HepG2 (cell line): Measurements from ENCODE around the gene ACAT2. TPM values are rescaled to one million over a fixed set of nuclear protein-coding genes. Genes with fewer than 3 reads are reported as not detected.

Experiments used
- CREBL2 ChIP-seq: sonication (generic); formaldehyde crosslinking; IDR thresholded peaks from 2 replicates; pipeline ENCODE4 v1.8.1; 2023; ENCODE audit warnings: missing genetic modification reagents, mild to moderate bottlenecking, borderline replicate concordance
- E2F2 ChIP-seq: sonication (generic); formaldehyde crosslinking; IDR thresholded peaks from 2 replicates; pipeline ENCODE4 v1.4.0; 2020; ENCODE audit warnings: missing genetic modification reagents, borderline replicate concordance
- ELF1 ChIP-seq: sonication (generic); formaldehyde crosslinking; IDR thresholded peaks from 2 replicates; pipeline ENCODE4 v1.4.0; 2020; ENCODE audit warnings: missing genetic modification reagents
- LCORL ChIP-seq, 2 experiments: fragments of 450-650 bp in 1 of 2; sonication (generic) in 1 of 2; formaldehyde crosslinking in 1 of 2; IDR thresholded peaks; 2 replicates each; pipeline versions ENCODE4 v1.5.0 to v1.6.1; 2017 to 2020; ENCODE audit warnings: antibody characterized with exemption in 1 of 2, missing genetic modification reagents in 1 of 2
- POGZ ChIP-seq: sonication (generic); formaldehyde crosslinking; IDR thresholded peaks from 2 replicates; pipeline ENCODE4 v1.4.0; 2020; ENCODE audit warnings: mild to moderate bottlenecking, missing genetic modification reagents
- RAD51 ChIP-seq: fragments of 450-650 bp; IDR thresholded peaks from 2 replicates; pipeline ENCODE4 v1.6.1; 2016; ENCODE audit warnings: borderline replicate concordance
- SALL2 ChIP-seq: sonication (generic); formaldehyde crosslinking; IDR thresholded peaks from 2 replicates; pipeline ENCODE4 v1.8.1; 2023; ENCODE audit warnings: mild to moderate bottlenecking, missing genetic modification reagents, inconsistent platforms
- SP4 ChIP-seq: sonication (generic); formaldehyde crosslinking; IDR thresholded peaks from 2 replicates; pipeline ENCODE4 v1.8.1; 2023; ENCODE audit warnings: mild to moderate bottlenecking, missing genetic modification reagents
- SSRP1 ChIP-seq: IDR thresholded peaks from 2 replicates; pipeline ENCODE4 v1.6.1; 2016; ENCODE audit warnings: control low read depth
- SYNCRIP ChIP-seq: fragments of 200-400 bp; formaldehyde crosslinking; IDR thresholded peaks from 2 replicates; pipeline ENCODE4 v1.6.1; 2018; ENCODE audit warnings: mild to moderate bottlenecking, low read depth, low read length; ENCODE audit not compliant: insufficient read depth
- ZBTB8A ChIP-seq: sonication (generic); formaldehyde crosslinking; IDR thresholded peaks from 2 replicates; pipeline ENCODE4 v1.4.0; 2020; ENCODE audit warnings: mild to moderate bottlenecking, low read depth, missing genetic modification reagents, borderline replicate concordance
- ZNF20 ChIP-seq: sonication (generic); formaldehyde crosslinking; IDR thresholded peaks from 2 replicates; pipeline ENCODE4 v1.4.0; 2020; ENCODE audit warnings: mild to moderate bottlenecking, moderate library complexity, missing genetic modification reagents
- ZNF264 ChIP-seq: sonication (generic); formaldehyde crosslinking; IDR thresholded peaks from 2 replicates; pipeline ENCODE4 v1.4.0; 2020; ENCODE audit warnings: missing genetic modification reagents
- ZNF318 ChIP-seq: sonication (generic); formaldehyde crosslinking; IDR thresholded peaks from 2 replicates; pipeline ENCODE4 v1.4.0; 2020; ENCODE audit warnings: mild to moderate bottlenecking, missing genetic modification reagents
- ZNF460 ChIP-seq: sonication (generic); formaldehyde crosslinking; IDR thresholded peaks from 2 replicates; pipeline ENCODE4 v1.5.1; 2020; ENCODE audit warnings: missing genetic modification reagents, mild to moderate bottlenecking, borderline replicate concordance
- ZNF598 ChIP-seq: sonication (generic); formaldehyde crosslinking; IDR thresholded peaks from 2 replicates; pipeline ENCODE4 v1.5.1; 2020; ENCODE audit warnings: mild to moderate bottlenecking, missing genetic modification reagents, borderline replicate concordance
- ZNF713 ChIP-seq: sonication (generic); formaldehyde crosslinking; IDR thresholded peaks from 2 replicates; pipeline ENCODE4 v1.4.0; 2020; ENCODE audit warnings: mild to moderate bottlenecking, missing genetic modification reagents
- polyA plus RNA-seq, 8 experiments: library from polyadenylated mRNA; depleted of rRNA in 3 of 8; stranded (reverse) in 7 of 8; unstranded in 1 of 8; fragments of >200 nt; fragmentation: Illumina TruSeq in 4 of 8; extraction: Trizol in 4 of 8; gene quantifications; 2 replicates each; pipeline versions ENCODE4 v1.2.1 to v1.2.3, GENCODE V29; 2011 to 2016; ENCODE audit warnings: low read depth in 4 of 8, missing spikeins in 1 of 8, mixed read lengths in 1 of 8; ENCODE audit not compliant: insufficient read depth in 1 of 8
- total RNA-seq, 5 experiments: library from RNA; depleted of rRNA; stranded (reverse); fragments of >200 nt; fragmentation: Illumina TruSeq; extraction: Trizol; gene quantifications; 2 replicates each; pipeline ENCODE4 v1.2.3, GENCODE V29; 2016; ENCODE audit warnings: low read depth in 1 of 5
- TF ChIP-seq, protein P1 (sequence below), 2 experiments: fragments of 450-650 bp in 1 of 2; sonication (generic) in 1 of 2; formaldehyde crosslinking; IDR thresholded peaks; 2 replicates each; pipeline versions ENCODE4 v1.5.0 to v1.8.0; 2020 to 2022; ENCODE audit warnings: mild to moderate bottlenecking in 1 of 2, missing genetic modification reagents in 1 of 2

ACAT2 gene
- total and polyA plus RNA-seq, 2 of the 13 experiments (the other 11 are each of a cell fraction or from before 2014, with no cell fraction given) = 121 to 534 TPM

DNA sequence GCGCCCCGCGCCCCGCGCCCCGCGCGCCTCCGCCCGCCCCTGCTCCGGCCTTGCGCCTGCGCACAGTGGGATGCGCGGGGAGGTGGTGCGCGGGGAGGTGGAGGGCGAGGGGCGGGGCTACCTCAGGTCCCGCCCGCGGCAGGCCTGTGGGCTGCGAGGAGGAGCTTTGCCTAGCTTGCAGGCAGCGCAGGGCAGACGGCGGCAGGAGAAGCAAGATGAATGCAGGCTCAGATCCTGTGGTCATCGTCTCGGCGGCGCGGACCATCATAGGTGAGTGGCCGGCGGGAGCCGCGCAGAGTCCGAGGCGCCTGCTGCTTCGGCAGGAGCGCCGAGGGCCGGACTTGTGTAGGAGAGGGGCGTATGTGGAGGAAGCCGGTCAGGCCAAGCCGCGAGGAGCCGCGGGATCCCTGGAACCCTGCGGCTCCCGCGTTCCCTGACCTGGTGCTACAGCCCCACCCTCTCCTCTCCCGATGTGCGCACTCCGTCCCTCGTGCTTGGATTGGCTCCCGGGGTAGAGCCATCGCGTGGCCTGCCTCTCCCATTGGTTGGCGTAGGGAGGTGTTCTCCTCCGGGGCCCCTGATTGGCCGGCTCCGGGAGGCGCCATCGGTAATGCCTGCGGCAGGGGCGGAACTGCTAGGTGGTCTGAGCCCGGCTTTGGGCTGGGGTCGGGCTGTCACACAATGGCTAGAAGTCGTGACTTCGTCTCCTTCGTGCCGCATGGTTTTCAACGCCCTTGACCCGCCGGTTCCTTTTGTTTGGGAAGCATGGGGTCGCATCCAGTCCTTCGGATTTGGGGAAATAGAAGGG is at the start of gene ACAT2 (continued):
- TF ChIP-seq ZNF713 (CRISPR knock-in tag) (no peak), ZNF20 (CRISPR knock-in tag) (peak; percentile 91; the same call in 1 of the 2 replicates), ZNF598 (CRISPR knock-in tag) (peak; percentile 93), SP4 (CRISPR knock-in tag) (peak; percentile 97), LCORL (IDR thresholded peaks at IDR 0.05) (no peak), LCORL (CRISPR knock-in tag; IDR thresholded peaks at IDR 0.05) (peak; percentile 70; the same call in 1 of the 2 replicates), ZNF264 (CRISPR knock-in tag) (peak; percentile 82; the same call in 1 of the 2 replicates), RAD51 (no peak), SSRP1 (peak; percentile 94), ELF1 (CRISPR knock-in tag) (peak; percentile 47), ZNF318 (CRISPR knock-in tag) (0 out of 2 replicates have a peak, but pooled peaks have one; percentile 78), E2F2 (peak; percentile 49; the same call in 1 of the 2 replicates), POGZ (CRISPR knock-in tag) (peak; percentile 96), ZBTB8A (no peak; the same call in none of the 2 replicates), CREBL2 (CRISPR knock-in tag) (peak; percentile 79; the same call in 1 of the 2 replicates), SYNCRIP (no peak), ZNF460 (CRISPR knock-in tag) (no peak), SALL2 (CRISPR knock-in tag) (peak; percentile 72; the same call in 1 of the 2 replicates)
- TF ChIP-seq, protein P1, sequence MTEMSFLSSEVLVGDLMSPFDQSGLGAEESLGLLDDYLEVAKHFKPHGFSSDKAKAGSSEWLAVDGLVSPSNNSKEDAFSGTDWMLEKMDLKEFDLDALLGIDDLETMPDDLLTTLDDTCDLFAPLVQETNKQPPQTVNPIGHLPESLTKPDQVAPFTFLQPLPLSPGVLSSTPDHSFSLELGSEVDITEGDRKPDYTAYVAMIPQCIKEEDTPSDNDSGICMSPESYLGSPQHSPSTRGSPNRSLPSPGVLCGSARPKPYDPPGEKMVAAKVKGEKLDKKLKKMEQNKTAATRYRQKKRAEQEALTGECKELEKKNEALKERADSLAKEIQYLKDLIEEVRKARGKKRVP (CRISPR knock-in tag; IDR thresholded peaks at IDR 0.05) = no peak
